NCI-H345 treated with DMSO at 0.1 percent for 48 hours (cell line): ENCODE results near the gene CEPT1.
"Not testable (repeated sequence)": the region's sequence is repeated elsewhere in the genome, so short reads cannot be mapped to it uniquely, and the experiment has no call there.

Experiments
- DNase-seq: peaks from one replicate; lab custom pipeline; 2025; ENCODE audit not compliant: unreplicated experiment; lab: John Stamatoyannopoulos, UW

CEPT1 gene

DNA sequence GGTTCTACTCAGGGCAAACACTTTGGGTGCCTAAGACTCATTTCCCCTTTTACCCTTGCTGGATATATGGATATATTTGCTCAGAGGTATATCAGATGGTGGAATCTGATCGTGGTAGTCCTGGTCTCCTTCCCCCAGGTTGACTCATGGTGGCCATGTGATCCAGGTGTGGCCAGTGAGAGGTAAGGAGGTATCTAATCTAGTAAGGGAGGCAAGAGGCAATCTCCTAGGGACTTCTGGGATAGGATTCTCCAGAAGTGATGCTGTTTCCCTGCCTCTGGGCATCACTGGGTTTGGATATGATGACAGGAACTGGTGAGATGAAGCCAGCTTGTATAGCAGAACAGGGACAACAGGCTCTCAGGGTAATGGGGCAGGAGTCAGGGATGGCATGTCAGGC, 68.9 kb downstream of the CEPT1 start:
- DNase-seq: no peak

DNA sequence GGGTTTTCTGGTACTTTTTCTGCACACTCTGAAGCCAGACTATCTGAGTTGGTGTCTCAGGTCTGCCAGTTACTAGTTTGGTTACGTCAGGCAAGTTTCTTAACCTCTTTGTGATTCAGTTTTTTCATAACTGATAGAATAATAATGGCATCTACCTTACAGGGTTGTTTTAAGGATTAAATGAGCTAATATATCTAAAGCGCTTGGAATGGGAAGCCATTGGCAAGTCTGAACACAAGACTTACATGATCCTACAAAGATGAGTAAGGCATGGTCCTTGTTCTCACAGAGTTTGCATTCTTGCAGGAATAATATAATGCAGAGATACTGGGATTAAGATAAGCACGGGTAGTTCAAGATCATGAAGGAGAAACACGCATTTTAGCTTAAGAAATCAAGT, 69.6 kb downstream of the CEPT1 start:
- DNase-seq: no peak

DNA sequence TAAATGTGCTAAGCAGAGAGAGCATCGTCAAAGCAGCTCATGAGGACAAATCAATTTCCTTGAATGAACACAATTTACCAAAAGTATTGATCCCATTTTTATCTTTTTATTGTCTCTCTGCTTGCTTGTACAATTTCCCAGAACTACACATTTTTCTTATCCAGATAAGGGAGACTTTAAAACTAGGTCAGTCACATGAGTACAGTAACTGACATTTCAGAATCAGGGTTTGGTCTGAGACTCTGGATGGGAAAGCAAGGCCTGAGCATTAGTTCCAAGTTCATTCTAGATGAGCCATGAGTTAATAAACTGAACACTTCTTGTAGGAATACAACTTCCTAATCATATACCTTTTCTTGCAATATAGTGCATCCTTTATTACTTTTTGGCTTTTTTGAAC, 71.9 kb downstream of the CEPT1 start:
- DNase-seq: no peak

DNA sequence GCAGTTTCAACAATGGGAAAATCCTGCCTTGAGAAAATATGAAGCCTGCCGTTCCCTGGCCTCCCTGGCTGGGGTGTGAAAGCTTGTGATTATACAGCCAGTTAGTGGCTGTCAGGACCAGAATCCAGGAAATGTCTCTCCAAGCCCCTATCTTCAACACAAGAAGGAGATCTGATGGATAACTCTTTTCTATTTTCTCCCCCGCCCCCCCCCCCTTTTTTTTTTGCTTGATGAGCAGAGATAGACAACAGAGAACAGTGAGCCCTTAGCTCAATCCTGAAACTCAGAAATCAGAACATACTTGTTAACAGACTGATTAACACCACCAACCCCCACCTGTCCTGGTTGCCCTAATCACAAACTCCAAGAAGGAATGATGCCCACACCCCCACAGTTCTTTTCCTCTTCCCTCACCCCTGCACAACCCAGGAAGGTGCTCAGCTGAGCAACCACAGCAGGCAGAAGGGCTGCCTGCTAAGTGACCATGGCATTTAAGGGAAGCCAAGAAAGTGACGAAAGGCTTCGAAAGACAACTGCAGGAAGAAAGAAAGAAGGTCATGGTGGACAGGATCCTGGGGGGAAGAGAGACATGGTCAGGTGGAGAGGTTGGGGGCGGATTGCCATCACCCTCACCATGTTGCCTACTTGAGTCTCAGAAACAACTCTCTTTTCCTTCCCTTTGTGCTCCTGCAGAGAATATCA, 72.8 kb downstream of the CEPT1 start:
- no peak for DNase-seq

DNA sequence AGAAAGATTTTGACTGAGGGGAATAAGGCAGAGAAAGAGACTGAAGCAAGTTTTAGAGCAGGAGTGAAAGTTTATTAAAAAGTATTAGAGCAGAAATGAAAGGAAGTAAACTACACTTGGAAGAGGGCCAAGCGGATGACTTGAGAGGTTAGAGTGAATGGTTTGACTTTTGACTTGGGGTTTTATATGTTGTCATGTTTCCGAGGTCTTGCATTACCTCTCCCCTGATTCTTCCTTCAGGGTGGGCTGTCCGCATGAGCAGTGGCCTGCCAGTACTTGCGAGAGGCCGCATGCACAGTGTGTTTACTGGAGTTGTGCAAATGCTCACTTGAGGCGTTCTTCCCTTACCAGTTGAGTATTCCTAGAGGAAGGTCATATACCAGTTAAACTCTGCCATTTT, 73.4 kb downstream of the CEPT1 start:
- DNase-seq: no peak

DNA sequence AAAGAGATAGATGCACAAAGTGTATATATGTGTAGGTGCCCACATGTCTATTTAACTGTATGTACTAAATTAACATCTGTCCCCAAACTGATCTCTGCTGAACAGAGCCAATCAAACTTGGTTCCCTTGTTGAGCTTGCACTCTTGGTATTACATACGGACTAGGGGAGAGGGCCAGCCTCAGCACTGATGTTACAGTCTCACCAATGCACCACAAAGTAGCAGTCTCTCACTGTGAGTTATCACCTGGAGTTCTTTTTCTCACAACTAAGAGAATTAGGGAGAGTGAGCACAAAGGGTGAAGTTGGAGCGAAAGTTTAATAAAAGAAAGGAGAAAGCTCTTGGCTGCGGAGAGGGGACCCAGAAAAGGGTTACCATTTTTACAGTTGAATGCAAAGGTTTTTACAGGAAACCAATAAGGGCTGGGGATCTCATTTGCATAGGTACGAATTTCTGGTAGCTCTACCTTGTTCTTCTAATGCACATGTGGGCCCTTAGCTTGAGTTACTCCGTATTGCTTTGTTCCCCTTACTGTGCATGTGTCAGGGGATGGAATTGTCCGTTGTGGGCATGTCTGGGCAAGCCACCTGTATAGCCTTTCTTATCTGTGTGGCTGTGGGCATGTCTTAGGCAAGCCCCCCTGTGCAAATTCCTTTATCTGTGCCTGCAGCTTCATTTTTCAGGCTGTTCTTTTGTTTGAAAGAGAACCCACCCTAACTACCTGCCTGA, 74.2 kb downstream of the CEPT1 start:
- no peak for DNase-seq

DNA sequence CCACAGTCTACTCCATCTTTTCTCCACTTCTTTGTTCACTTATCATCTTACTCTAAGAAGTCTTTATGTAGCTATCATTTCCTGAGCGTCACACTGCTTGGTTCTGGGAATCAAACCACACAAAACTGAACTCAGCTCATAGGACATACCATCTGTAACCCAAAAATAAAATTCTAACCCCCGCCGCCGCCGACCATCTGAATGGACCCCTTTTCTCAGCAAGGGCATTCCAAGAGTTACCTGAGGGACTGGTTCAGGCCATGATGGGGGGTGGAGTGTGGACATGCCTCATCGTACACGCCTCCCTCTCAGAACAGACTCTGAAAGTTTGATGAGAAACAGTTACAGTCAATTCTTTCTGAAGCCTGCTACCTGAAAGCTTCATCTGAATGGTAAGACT, 74.9 kb downstream of the CEPT1 start:
- no peak for DNase-seq

DNA sequence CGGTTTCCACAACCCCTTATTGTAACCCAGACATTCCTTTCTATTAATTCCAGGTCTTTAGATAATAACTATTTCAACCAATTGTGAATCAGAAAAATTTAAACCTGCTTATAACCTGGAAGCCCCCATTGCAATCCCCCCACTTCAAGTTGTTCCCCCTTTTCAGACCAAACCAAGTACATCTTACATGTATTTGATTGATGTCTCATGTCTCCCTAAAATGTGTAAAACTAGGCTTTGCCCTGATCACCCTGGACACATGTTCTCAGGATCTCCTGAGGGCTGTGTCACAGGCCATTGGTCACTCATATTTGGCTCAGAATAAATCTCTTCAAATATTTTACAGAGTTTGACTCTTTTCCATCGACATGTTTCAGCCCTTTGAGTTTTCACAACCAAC, 75.3 kb downstream of the CEPT1 start:
- not testable (repeated sequence) for DNase-seq

DNA sequence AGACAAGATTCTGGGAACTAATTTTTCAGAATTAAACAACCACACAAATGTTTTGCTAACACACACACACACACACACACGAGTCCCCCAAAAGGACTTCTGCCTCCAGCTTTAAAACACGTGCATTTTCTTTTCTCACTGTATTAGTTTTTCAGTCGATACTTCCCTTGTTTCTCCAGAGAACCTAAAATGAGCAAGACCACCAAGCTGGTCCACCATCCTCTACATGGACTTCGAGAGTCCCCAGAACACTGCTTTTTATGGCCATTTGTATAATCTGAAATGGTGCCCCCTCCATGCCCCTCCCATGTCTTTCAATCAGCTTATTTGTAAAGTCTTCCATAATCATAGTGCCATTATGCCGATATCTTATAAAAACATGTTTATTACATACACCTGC, 76.7 kb downstream of the CEPT1 start:
- no peak for DNase-seq

DNA sequence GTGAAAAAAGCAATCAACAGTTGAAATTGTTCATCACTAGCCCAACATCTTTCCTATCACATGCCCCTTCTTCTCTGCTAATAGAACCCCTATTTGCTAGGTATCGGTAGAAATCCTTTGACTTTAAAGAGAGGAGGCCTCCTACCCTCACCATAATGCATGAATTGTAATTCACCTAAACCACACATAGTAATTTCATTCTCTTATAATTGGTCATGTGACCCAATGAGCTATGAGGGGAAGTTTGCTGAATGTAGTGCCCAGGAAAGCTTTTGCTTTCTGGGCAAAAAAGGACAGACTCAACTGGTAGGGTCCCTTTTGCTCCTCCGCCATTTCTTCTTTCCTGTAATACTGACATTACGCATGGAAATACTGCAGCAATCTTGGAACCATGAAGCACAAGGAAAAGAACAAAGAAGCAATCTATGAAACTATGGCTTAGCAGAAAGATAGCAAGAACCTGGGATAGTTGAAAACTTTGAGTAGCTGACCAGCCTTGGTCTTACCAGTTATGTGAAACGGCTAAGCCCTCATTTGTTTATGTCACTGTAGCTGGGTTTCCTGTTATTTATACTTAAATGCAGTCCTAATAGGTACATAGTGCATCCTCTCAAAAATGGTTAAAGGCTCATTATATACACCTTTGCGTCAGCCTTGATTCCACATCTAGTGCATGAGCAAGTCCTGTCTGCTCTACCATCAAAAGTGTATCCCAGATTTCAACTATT, 77.3 kb downstream of the CEPT1 start:
- no peak for DNase-seq

DNA sequence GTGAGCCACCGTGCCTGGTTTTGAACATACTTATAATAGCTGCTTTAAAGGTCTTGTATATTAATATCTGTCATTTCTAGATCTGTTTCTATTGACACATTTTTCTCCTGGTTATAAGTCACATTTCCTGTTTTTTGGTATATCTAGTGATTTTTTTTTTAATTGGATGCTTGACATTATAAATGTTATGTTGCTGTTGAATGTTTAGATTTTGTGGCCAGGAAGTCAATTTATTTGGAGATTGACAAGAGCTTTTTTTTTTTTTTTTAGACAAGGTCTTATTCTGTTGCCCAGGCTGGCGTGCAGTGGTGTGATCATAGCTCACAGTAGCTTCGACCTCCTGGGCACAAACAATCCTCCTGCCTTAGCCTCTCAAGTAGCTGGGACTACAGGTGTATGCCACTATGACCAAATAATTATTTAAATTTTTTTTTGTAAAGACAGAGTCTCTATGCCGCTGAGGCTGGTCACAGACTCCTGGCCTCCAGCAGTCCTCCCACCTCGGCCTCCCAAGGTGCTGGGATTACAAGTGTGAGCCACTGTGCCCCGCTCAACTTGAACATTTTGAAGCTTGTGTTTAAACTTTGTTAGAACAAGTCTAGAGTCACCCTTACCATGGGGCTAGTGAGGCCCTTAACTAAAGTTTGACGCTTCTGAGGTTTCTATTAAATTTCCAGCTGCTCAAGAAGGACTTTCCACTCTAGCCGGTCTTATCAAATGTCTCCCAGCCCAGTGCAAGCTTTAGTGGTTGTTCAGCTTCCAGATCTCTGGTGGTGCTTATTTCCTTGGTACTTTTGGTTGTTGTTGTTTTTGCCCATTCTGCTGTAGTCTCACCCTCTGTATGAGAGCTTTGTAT, 78.9 kb downstream of the CEPT1 start:
- no peak for DNase-seq

DNA sequence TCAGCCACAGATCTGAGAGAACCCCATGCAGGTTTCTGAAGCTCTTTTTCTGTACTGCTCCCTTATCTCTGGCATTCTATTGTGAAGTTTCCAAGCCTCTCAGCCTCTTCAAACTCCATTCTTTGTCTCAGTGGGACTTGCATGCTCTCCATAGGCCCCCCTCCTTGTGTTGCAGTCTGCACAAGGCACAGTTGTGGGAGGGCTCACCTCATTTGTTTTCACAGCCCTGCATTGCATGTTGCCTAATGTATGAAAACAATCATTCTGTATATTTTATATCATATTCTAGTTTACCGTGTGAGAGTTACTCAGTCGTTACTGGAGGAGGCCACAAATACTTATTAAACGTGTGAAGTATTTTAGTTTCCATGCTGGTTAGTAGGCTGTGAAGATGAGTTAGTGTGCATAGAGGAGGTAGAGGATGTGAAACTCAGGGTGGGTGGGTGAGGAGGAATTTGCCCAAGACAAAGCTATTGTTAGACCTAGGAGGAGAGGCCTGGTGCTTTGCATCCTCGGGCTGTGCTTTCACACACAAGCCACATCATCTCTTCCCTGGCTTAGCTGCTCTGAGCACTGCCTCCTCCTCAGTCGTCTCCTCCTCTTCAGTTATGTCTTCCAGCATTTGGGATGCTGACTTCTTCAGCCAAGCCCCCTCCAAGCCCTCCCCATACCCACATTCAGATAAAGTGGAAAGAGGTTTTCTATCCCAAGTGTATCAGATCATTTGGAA, 79.7 kb downstream of the CEPT1 start:
- no peak for DNase-seq

DNA sequence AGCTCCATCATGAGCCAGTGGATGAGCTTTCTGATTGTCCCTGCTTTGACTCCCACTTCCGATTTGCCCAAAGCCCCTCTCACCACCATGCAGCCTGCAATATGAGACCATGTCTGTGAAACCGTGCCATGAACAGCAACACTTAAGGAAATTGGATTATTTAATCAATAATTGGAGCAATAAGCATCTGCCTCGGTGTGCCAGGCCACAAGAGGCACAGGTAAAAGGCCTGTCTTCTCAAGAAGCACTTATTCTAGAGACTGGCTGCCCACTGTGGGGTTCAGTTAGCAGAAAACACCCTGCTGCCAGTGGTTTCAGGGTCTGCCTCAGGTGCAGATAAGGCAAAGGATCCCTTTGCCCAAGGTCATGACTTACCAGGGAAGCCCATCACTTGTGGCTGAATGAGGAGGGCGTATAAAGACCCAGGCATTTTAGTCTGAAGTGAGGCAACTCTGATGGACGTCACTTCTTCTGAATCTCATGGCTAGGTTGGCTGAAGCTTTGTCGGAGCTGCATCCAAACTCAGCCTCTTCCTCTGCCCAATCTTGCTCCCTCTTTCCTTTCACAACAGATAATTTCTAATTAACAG, 80.4 kb downstream of the CEPT1 start:
- DNase-seq: no peak

DNA sequence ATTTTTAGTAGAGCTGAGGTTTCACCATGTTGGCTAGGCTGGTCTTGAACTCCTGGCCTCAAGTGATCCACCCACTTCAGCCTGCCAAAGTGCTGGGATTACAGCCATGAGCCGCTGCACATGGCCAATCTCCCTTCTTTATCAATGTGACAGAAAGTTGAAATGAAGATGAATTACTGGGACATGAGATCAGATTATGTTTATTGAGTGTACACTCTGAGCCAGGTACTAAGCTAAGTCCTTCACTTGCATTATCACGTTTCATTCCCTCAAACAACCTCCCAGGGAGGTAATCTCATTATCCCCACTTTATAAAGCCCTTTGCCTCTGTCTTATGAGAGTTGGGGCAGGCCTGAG, 81.2 kb downstream of the CEPT1 start:
- DNase-seq: no peak

DNA sequence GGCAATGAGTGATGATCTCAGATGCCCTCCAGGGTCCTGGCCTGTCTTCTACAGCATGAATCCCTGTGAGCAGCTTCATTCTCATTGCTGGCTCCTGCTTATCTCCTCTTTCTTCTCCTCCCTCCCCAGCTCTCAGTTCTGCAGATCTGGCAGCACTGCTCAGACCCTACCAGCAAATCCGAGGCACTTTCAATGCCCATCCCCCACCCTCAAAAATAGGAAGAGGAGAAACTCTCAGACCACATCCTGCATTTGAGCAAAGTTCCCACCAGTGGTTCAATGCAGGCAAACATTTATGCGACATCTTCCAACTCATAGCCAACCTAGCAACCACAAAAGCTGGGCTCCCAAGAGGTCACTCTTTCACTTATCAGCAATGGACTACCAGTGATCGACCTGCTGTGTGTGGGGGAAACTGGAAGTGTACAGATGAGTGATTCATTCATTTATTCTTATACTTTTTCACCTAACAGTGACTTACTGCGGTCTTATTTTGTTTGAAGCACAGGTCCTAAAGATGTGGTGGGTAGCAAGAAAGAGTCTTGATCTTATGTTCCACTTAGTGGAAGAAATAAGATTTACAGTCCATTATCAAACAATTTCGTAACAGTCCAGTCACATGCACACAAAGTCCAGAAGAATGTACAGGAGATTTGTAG, 81.7 kb downstream of the CEPT1 start:
- DNase-seq: no peak

DNA sequence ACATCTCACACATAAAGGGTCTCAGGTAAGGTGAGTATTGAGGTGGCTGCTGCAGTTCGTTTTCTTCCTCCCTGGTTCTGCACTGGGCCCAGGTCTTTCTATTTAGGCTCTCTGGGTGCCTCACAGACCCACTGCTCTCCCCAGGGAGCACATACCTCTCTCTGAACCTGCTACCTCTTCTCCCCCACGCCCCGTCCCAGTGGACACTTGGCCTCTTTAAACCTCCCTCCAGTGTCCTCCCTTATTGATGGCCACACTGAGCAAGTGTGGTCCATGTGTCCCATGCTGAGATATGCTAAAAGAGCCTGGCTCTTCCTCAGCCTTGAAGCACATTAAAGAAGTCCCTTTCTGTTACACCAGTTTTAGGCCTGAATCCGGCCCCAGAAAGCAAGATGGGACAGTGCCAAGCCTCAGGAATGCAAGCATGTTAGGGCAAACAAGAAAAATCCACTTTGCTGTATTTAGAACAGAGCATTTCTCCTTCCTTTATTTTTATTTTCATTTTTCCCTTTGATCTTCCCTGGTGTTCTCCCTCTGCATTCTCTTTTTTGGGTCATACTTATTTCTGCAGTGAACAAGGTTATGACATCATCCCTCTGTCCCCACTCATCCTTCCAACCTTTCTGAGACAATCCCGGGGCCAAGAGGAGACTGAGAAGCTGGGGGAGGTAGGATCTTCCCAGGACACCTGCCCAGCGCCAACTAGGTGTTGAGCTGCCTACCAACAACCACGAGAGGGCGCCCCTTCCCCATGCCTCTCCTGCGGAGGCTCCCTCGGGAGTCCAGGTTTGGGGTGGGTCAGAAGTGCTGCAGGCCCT, 82.5 kb downstream of the CEPT1 start:
- DNase-seq: peak; percentile 42

DNA sequence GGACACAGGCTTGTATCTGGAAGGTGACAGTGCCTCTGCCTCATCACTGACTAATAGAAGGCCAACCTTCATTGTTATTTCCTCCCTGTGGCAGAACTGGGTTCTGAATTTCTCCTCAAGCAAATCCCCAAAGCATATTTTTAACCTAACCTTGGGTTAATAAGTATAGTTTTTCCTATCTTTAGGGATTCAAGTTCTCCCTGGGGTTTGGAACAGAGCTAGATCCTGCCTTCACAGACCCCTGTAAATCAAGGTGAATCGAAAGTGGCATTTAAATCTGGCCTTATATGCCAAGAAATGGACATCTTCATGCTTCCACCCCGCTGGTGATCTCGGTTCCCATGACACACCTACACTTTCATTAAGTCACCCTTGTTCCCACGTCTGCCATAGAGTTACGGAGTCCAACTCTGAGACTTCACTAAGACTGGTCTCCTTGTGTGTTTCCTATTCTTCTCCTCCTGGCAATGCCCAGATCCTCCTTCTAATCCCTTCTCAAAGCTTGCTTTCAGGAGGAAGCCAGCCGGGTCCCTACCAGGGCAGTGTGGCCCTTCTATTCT, 83.2 kb downstream of the CEPT1 start:
- no peak for DNase-seq

DNA sequence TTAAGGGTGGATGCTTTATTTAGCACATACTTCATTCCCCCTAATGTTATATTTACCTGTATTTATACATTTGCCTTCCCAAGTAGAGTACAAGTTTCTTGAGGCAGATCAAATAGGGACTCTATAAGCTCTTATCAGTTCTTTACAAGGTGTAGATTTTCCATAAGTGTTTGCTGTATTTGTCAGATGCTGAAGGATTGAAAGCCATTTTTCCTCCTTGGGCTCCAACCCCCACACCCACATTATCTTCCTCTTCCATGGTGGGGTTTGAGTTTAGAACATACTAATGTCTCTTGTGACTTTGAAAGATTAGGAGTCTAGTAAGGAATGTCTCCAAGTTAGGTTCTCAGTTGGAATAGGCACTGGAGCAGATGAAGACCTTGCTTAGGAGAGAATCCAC, 85.1 kb downstream of the CEPT1 start:
- DNase-seq: no peak
